K562 (cell line): ENCODE results near the gene IREB2. TPM values are rescaled to one million over a fixed set of nuclear protein-coding genes. Genes with fewer than 3 reads are reported as not detected.
A peak's percentile ranks its signal among the peaks of the same experiment; 100 is the strongest.

ENCODE experiments used
- ARID3B ChIP-seq: fragments of 250-450 bp; sonication (Bioruptor Pico); IDR thresholded peaks from 2 replicates; pipeline ENCODE4 v1.4.0; 2020; ENCODE audit warnings: borderline replicate concordance
- CC2D1A ChIP-seq: fragments of 450-650 bp; IDR thresholded peaks from 2 replicates; pipeline ENCODE4 v1.6.1; 2017; ENCODE audit warnings: mild to moderate bottlenecking
- DACH1 ChIP-seq: fragments of 450-650 bp; IDR thresholded peaks from 2 replicates; pipeline ENCODE4 v1.6.1; 2018; ENCODE audit not compliant: partially characterized antibody
- DLX4 ChIP-seq: fragments of 250-450 bp; sonication (Bioruptor Pico); IDR thresholded peaks from 2 replicates; pipeline ENCODE4 v1.6.1; 2021; ENCODE audit warnings: mild to moderate bottlenecking
- E2F5 ChIP-seq: sonication (generic); formaldehyde crosslinking; IDR thresholded peaks from 2 replicates; pipeline ENCODE4 v1.8.0; 2022; ENCODE audit warnings: mild to moderate bottlenecking, missing genetic modification reagents
- E4F1 ChIP-seq: fragments of 250-450 bp; sonication (Bioruptor Pico); IDR thresholded peaks from 2 replicates; pipeline ENCODE4 v1.5.0; 2021; ENCODE audit warnings: mild to moderate bottlenecking, borderline replicate concordance
- EHMT2 ChIP-seq: fragments of 450-650 bp; IDR thresholded peaks from 2 replicates; pipeline ENCODE4 v1.6.1; 2018; ENCODE audit warnings: antibody characterized with exemption
- ELK3 ChIP-seq: fragments of 450-650 bp; formaldehyde crosslinking; IDR thresholded peaks from 2 replicates; pipeline ENCODE4 v1.4.0; 2020; ENCODE audit warnings: mild to moderate bottlenecking
- EP400 ChIP-seq: fragments of 450-650 bp; IDR thresholded peaks from 2 replicates; pipeline ENCODE4 v1.6.1; 2017; ENCODE audit warnings: antibody characterized with exemption, mild to moderate bottlenecking, moderate library complexity
- ETV1 ChIP-seq: fragments of 450-650 bp; conservative IDR thresholded peaks from 2 replicates; pipeline ENCODE4 v1.6.1; 2016; ENCODE audit warnings: missing genetic modification characterization, control low read depth, low read depth, missing compliant biosample characterization
- HDAC6 ChIP-seq: IDR thresholded peaks from 2 replicates; pipeline ENCODE4 v1.6.1; 2012; ENCODE audit warnings: low read depth, mild to moderate bottlenecking, control low read depth, inconsistent platforms, low read length, moderate library complexity
- ILK ChIP-seq: fragments of 450-650 bp; IDR thresholded peaks from 2 replicates; pipeline ENCODE4 v1.6.1; 2016; ENCODE audit warnings: missing genetic modification characterization, low read depth, mild to moderate bottlenecking, missing compliant biosample characterization, moderate library complexity, borderline replicate concordance
- JUNB ChIP-seq: fragments of 450-650 bp; formaldehyde crosslinking; conservative IDR thresholded peaks from 2 replicates; pipeline ENCODE4 v1.4.0; 2020; ENCODE audit warnings: mild to moderate bottlenecking
- MCM3 ChIP-seq: fragments of 450-650 bp; IDR thresholded peaks from 2 replicates; pipeline ENCODE4 v1.6.1; 2016
- RCOR1 ChIP-seq, 2 experiments: IDR thresholded peaks; 2 replicates each; pipeline ENCODE4 v1.6.1; 2012; ENCODE audit warnings: low read depth in 2 of 2, low read length in 2 of 2, borderline replicate concordance in 1 of 2, improper control_type of control experiment in 1 of 2
- RFX5 ChIP-seq: IDR thresholded peaks from 2 replicates; pipeline ENCODE4 v1.6.1; 2011; ENCODE audit warnings: low read depth, mild to moderate bottlenecking, improper control_type of control experiment, low read length
- SETDB1 ChIP-seq: IDR thresholded peaks from one replicate; pipeline ENCODE4 v1.6.1; 2012; ENCODE audit warnings: low read length, control low read depth, inconsistent platforms
- WHSC1 ChIP-seq: IDR thresholded peaks from one replicate; pipeline ENCODE4 v1.6.1; 2012; ENCODE audit warnings: low read length, control low read depth, inconsistent platforms
- ZNF24 ChIP-seq: fragments of 450-650 bp; IDR thresholded peaks from 2 replicates; pipeline ENCODE4 v1.6.1; 2016
- ZNF324 ChIP-seq: fragments of 250-450 bp; sonication (Bioruptor Pico); IDR thresholded peaks from 2 replicates; pipeline ENCODE4 v1.4.0; 2020; ENCODE audit warnings: mild to moderate bottlenecking
- ZNF584 ChIP-seq: fragments of 200-800 bp; sonication (Bioruptor generic); IDR thresholded peaks from 2 replicates; pipeline ENCODE4 v1.6.1; 2016; ENCODE audit warnings: low read depth, mild to moderate bottlenecking, missing genetic modification characterization, missing compliant biosample characterization
- ZNF586 ChIP-seq: fragments of 450-650 bp; formaldehyde crosslinking; conservative IDR thresholded peaks from 2 replicates; pipeline ENCODE4 v1.4.0; 2020; ENCODE audit warnings: mild to moderate bottlenecking, moderate library complexity
- polyA plus RNA-seq, 8 experiments: library from polyadenylated mRNA; depleted of rRNA in 4 of 8; stranded (reverse) in 5 of 8; unstranded in 3 of 8; fragments of >200 nt; fragmentation: Nextera tagmentation in 2 of 8; fragmentation: Illumina TruSeq in 1 of 8; extraction: Ambion mirVana in 2 of 8; extraction: Trizol in 1 of 8; gene quantifications; 2 replicates each; pipeline versions ENCODE4 v1.2.1 to v1.2.3, GENCODE V29; 2011 to 2014; ENCODE audit warnings: inconsistent platforms in 1 of 8, missing spikeins in 1 of 8
- total RNA-seq, 7 experiments: library from RNA; depleted of rRNA in 6 of 7; stranded (reverse); fragments of >200 nt in 6 of 7; fragmentation: Illumina TruSeq in 2 of 7; extraction: Trizol in 2 of 7; gene quantifications; 2 replicates each; pipeline versions ENCODE4 v1.2.1 to v1.2.3, GENCODE V29; 2011 to 2021; ENCODE audit warnings: low replicate concordance in 1 of 7

IREB2 gene
- total and polyA plus RNA-seq, 9 of the 15 experiments (the other 6 are each of a cell fraction or from before 2014, with no cell fraction given), result 16.8 to 61.7 (median 34.0) TPM

- TF ChIP-seq JUNB (CRISPR knock-in tag), result no peak
- no peak for TF ChIP-seq HDAC6
- no peak for TF ChIP-seq ZNF584 (CRISPR knock-in tag)
- no peak for TF ChIP-seq DACH1
- no peak for TF ChIP-seq MCM3
- TF ChIP-seq ETV1 (tag), result no peak; the same call in 1 of the 2 replicates
- TF ChIP-seq ARID3B (CRISPR knock-in tag), result no peak
- TF ChIP-seq ELK3 (CRISPR knock-in tag), result no peak
- TF ChIP-seq ILK, result no peak
- TF ChIP-seq DLX4 (CRISPR knock-in tag), result no peak
- TF ChIP-seq EP400, result peak; percentile 98
- no peak for TF ChIP-seq WHSC1
- TF ChIP-seq RCOR1 (IDR thresholded peaks at IDR 0.05; ENCODE audit: borderline replicate concordance in 1 of 2, low read depth in 2 of 2, low read length in 2 of 2), result 0 out of 4 replicates have a peak, but pooled peaks of 1 of the 2 experiments have one; percentile 0
- TF ChIP-seq EHMT2, result no peak
- no peak for TF ChIP-seq ZNF586
- no peak for TF ChIP-seq ZNF324 (CRISPR knock-in tag)
- no peak for TF ChIP-seq CC2D1A
- TF ChIP-seq E4F1 (CRISPR knock-in tag), result no peak
- TF ChIP-seq SETDB1, result no peak
- TF ChIP-seq RFX5, result no peak
- TF ChIP-seq ZNF24, result peak; percentile 99
- TF ChIP-seq E2F5 (CRISPR knock-in tag), result 0 out of 2 replicates have a peak, but pooled peaks have one; percentile 55
Measured at GRCh38 chr15:78437762-78438618, at the start of gene IREB2 (continued).
